Prostate gland (tissue), 2 donors: ENCODE data around the gene HERC4.

ENCODE experiments used
- CTCF ChIP-seq, 4 experiments: fragments of 200-600 bp in 2 of 4; fragments of 450-650 bp in 2 of 4; sonication (generic) in 2 of 4; IDR thresholded peaks; 1 replicate in 3 of 4; 2 replicates in 1 of 4; pipeline ENCODE4 v1.5.1; 2016 to 2019; ENCODE audit warnings: antibody characterized with exemption in 4 of 4, mild to moderate bottlenecking in 2 of 4, moderate library complexity in 2 of 4
- POLR2A ChIP-seq: fragments of 450-650 bp; IDR thresholded peaks from one replicate; pipeline ENCODE4 v1.6.1; 2016; ENCODE audit warnings: antibody characterized with exemption, mild to moderate bottlenecking

- TF ChIP-seq CTCF (IDR thresholded peaks at IDR 0.05) (no peak), POLR2A (no peak)
These were observed 157.9 kb downstream of the HERC4 start for GRCh38 chr10:67917169-67917568.
